ENCODE measurements around the gene TMEM200A.

The TMEM200A gene

DNA sequence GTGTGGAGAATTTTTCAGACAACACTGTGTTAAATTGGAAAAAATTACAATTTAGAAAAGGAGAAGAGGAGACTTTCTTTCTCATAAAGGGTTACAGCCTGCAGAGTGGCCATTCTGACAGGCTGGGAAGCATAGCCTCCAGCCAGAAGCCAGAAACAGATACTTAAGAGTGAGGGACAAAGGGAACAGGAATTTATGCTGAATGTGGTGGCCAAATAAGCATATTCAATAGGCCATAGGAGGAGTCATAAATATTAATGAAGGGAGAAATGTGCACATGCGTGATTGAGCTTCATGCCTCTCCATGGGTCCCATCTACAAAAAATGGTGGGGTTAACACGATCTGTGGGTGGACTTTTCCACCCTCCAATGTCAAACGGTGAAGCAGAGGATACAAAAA is 13.4 kb downstream of the TMEM200A start:
- DNase-seq = no peak

DNA sequence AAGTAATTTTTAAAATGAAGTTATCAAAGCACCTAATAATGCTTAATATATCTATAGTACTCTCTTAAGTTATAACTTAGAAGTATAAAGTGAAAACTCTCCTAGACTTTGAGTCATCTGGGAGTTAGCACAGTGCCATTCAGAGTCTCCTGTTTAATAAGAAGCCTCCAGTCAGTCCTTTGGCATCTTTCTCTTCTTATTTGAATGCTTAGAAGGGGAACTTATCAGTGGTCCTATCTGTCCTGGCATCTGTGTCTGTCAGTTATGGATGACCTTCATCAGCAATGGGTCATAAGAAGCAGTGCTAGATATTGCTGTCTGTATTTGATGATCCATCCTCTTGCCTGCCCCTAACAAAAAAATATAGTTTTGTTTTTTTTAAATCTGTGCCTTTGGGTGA is 15.2 kb downstream of the TMEM200A start:
- no peak for DNase-seq

- peak; percentile 19 for DNase-seq
These were observed 15.9 kb downstream of the TMEM200A start for GRCh38 chr6:130381459-130382380.

- DNase-seq = no peak
These were observed 17.2 kb downstream of the TMEM200A start for GRCh38 chr6:130382872-130383490.

DNA sequence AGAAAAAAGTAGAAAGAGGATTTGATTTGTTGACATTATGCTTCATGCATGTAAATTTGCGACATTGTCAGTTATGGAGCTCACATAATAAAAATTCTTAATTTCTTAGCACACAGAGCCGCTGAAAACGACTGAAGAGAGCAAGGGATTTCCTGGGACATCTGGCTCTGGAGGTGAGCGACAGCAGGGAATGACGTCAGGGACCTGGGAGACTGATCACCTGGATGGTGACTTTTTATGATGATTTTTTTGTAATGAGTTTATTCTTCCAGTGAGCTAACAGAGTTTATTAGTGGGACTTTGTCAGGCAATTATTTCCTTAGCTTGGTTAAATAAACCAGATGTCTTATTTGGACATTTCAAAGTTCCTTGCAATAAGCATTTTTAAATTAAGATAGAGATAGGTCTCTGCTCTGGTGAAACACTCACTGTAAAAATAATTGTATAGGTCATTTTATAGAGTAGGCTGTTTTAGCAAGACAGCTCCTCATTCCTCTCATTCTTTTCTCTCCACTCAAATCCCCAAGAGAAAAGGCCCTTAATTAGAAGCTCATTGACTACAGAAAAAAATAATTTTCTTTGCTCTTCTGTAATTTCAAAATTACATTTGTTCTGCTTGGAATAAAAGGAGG is 19.4 kb downstream of the TMEM200A start:
- DNase-seq = no peak

GRCh38 chr6:130389142-130389541 is 23.3 kb downstream of the TMEM200A start:
- no peak for DNase-seq

- DNase-seq = no peak
These were observed 25.1 kb downstream of the TMEM200A start for GRCh38 chr6:130390890-130391289.

GRCh38 chr6:130393306-130393705 is 27.5 kb downstream of the TMEM200A start:
- DNase-seq = no peak

DNA sequence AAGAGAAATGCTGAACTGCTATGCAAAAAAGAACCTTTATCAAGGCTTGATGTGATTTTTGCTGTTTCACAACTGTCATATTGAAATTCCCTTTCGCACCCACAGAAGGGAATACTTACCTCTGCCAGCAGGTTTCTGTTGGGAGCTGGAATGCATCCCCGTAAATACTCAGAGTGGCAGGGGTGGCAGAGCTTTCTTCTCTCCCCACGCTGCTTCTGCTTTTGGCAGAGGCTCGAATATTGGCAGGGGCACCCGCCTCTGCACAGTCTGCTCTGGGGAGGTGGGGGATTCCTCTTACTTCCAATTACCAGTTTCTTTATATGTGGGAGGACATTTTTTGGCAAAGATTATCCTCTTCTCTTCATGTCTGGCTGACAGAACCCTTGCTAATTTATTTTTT is 28.4 kb downstream of the TMEM200A start:
- DNase-seq = no peak

GRCh38 chr6:130395164-130395563 is 29.3 kb downstream of the TMEM200A start:
- no peak for DNase-seq

DNA sequence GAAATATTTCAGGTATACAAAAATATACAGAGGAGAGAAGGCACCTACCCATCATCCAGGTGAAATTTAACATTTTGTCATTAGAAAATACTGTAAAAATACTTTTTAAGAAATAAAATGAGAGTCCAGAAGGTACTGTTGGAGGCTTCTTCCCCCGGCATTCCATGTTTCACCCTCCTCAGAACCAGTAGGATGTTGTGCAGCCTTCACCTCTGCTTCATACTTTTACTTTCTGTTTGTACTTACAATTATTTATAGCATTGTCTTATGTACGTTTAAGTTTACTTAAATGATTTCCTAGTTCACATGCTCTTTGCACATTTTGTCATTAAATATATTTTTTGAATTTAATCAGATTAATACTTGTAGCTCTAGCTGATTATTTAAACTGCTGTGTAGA is 30.9 kb downstream of the TMEM200A start:
- no peak for DNase-seq

- DNase-seq = no peak
These were observed 39.7 kb downstream of the TMEM200A start for GRCh38 chr6:130405549-130405948.

DNA sequence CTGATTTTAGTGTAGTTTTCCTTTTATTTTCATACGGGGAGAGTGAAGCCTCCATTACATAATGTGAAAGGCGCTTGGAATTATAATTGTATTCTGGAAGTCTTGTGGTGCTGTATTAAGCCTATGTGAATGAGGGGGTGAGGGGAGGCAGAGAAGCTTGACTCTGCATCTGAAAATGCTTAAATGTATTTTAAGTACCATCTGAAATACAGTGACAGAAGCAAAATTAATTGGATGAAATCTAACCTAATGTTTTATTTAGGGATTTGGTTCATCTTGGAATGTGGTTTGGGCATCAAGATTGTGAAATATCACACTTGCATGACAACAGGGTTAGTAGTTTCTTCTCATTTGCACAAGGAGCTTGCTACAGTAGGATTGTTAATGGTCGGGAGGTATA is 41.2 kb downstream of the TMEM200A start:
- DNase-seq = no peak

- DNase-seq = no peak
These were observed 43.7 kb downstream of the TMEM200A start for GRCh38 chr6:130409418-130410100.

DNA sequence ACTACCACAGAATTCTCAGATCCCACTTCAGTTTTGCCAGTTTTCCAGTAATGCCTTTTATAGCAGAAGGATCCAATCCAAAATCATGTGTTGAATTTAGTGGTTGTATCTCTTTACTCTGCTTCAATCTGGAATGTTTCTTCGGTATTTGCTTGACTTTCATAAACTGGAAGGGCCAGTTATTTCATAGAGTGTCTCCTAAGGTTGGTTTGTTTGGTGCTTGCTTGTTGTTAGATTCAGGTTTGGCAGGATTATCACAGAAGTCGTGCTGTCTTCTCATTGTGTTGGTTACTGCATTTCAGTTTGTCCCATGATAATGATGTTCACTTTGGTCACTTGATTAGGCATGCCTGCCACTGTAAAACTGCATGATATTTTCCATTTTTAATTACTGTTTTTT is 45.7 kb downstream of the TMEM200A start:
- no peak for DNase-seq

GRCh38 chr6:130412556-130413290 is 46.9 kb downstream of the TMEM200A start:
- DNase-seq = no peak

GRCh38 chr6:130417951-130418350 is 52.1 kb downstream of the TMEM200A start:
- no peak for DNase-seq

- DNase-seq = no peak
These were observed 55.1 kb downstream of the TMEM200A start for GRCh38 chr6:130420911-130421310.

DNA sequence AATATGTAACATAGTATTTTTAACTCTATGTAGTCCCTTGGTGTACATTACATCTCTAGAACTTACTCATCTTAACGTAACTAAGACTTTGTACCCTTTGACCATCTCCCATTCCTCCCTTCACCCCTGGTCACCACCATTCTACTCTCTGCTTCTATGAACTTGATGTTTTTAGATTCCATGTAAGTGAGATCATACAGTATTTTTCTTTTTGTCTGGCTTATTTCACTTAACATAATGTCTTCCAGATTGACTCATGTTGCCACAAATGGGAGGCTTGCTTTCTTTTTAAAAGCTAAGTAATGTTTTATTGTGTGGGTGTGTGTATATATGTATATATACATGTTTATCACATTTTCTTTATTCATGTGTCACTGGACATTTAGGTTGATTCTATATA is 55.8 kb downstream of the TMEM200A start:
- no peak for DNase-seq

DNA sequence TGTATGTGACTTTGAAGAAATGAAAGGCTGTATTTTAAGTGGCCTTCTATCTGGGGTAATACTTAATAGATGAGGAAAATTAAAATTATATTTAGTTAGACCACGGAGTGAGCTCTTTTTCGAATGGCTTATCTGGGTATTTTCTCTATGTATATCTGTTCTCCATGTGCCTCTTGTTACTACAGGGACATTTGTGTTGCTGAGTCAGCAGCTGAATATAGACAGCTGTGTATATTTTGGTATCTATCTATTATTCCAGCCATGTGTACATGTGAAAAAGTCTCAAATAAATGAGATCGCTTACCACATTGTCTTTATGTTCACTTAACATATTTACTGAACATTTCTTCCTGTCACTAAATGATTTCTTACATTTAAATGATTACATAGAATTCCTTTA is 57.2 kb downstream of the TMEM200A start:
- no peak for DNase-seq

GRCh38 chr6:130424710-130425109 is 58.9 kb downstream of the TMEM200A start:
- DNase-seq = no peak

DNA sequence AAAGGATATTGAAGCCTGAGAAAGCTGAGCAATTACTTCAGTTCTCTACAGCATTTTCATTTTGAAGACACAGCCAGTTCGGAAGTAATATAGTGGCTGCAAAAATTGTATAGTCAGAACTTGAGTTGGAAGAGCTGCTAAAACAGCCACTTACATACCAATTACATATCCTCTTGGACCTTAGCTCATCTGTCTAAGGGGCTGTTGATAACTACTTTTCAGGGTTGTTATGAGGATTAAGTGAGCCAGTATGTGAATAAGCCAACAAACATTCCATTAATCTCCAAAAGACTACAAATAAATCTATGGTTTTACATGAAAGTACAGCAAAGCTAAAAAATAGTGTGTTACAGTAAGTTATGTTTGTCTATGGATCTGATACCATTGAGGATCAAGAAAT is 59.7 kb downstream of the TMEM200A start:
- no peak for DNase-seq

Data from activated effector memory CD4-positive, alpha-beta T cell treated with Interleukin-2 at 50 U/mL for 16 hours (primary cell).